HG03045 (cell line): ENCODE measurements around the gene OTULIN.

Experiments
- ATAC-seq: cut with Tn5 transposase; IDR thresholded peaks from one replicate; pipeline ENCODE4 v1.9.1; 2021; ENCODE audit warnings: mild to moderate bottlenecking, moderate library complexity; ENCODE audit not compliant: unreplicated experiment

The OTULIN gene

GRCh38 chr5:14716755-14717752, 52.5 kb downstream of the OTULIN start:
- no peak for ATAC-seq

GRCh38 chr5:14718778-14719177, 54.3 kb downstream of the OTULIN start:
- no peak for ATAC-seq

- ATAC-seq: no peak
These were observed 55.9 kb downstream of the OTULIN start for GRCh38 chr5:14720236-14720923.

- ATAC-seq: no peak
These were observed 57.6 kb downstream of the OTULIN start for GRCh38 chr5:14721990-14722656.

- no peak for ATAC-seq
These were observed 58.4 kb downstream of the OTULIN start for GRCh38 chr5:14722923-14723322.

- ATAC-seq: no peak
These were observed 59.2 kb downstream of the OTULIN start for GRCh38 chr5:14723701-14724132.

GRCh38 chr5:14724633-14725032, 60.1 kb downstream of the OTULIN start:
- ATAC-seq: no peak

GRCh38 chr5:14726066-14726838, 61.7 kb downstream of the OTULIN start:
- no peak for ATAC-seq

- peak; percentile 66 for ATAC-seq
These were observed 62.9 kb downstream of the OTULIN start for GRCh38 chr5:14727428-14727865.

GRCh38 chr5:14727928-14728458, 63.5 kb downstream of the OTULIN start:
- no peak for ATAC-seq

- no peak for ATAC-seq
These were observed 64.0 kb downstream of the OTULIN start for GRCh38 chr5:14728459-14728938.

- ATAC-seq: no peak
These were observed 65.2 kb downstream of the OTULIN start for GRCh38 chr5:14729448-14730385.

- no peak for ATAC-seq
These were observed 65.9 kb downstream of the OTULIN start for GRCh38 chr5:14730466-14730865.

GRCh38 chr5:14730881-14731280, 66.4 kb downstream of the OTULIN start:
- ATAC-seq: no peak

- no peak for ATAC-seq
These were observed 68.5 kb downstream of the OTULIN start for GRCh38 chr5:14732991-14733390.

- no peak for ATAC-seq
These were observed 69.1 kb downstream of the OTULIN start for GRCh38 chr5:14733661-14734060.

GRCh38 chr5:14734396-14734795, 69.9 kb downstream of the OTULIN start:
- no peak for ATAC-seq

- ATAC-seq: no peak
These were observed 71.4 kb downstream of the OTULIN start for GRCh38 chr5:14735944-14736343.

GRCh38 chr5:14737291-14737690, 72.8 kb downstream of the OTULIN start:
- ATAC-seq: no peak
